Measurements from ENCODE around the gene ABLIM2. TPM values are rescaled to one million over a fixed set of nuclear protein-coding genes. Genes with fewer than 3 reads are reported as not detected.
"Not testable (repeated sequence)": the region's sequence is repeated elsewhere in the genome, so short reads cannot be mapped to it uniquely, and the experiment has no call there.

Gene ABLIM2
- total RNA-seq, 4 donors from 2014 or later: 9.2 to 24.0 (median 12.3) TPM

DNA sequence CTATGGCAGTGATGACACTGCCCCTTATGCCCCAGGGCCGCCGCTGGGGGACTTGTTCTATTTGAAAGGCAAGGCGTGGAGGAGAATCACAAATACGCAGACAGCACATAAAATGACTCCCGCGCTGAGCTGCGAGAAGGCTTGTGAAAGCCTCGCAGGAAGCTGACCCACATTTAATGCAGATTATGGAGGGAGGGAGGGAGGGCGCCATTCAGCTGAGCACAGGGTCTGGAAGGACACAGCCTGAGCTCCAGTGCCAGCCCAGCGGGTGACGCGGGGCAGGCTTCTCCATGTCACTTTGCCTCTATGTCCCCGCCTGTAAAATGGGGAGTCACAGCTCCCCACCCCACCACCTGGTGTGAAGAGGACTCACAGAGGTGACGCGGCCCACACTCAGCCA, 14.3 kb downstream of the ABLIM2 start:
- H3K4me1 ChIP-seq: peaks cover 0 to 5% of the 10 kb centered on the region in 2 donors
- H3K4me3 ChIP-seq (replicated peaks in 1 of 3): no peak overlapping the region
- no peaks in the 10 kb centered on the region for H3K36me3 ChIP-seq
- no peak overlapping the region for H3K27ac ChIP-seq
- no peak for DNase-seq
- intact Hi-C loops (cut with DNase I): no loop called here
- TF ChIP-seq, protein P1, sequence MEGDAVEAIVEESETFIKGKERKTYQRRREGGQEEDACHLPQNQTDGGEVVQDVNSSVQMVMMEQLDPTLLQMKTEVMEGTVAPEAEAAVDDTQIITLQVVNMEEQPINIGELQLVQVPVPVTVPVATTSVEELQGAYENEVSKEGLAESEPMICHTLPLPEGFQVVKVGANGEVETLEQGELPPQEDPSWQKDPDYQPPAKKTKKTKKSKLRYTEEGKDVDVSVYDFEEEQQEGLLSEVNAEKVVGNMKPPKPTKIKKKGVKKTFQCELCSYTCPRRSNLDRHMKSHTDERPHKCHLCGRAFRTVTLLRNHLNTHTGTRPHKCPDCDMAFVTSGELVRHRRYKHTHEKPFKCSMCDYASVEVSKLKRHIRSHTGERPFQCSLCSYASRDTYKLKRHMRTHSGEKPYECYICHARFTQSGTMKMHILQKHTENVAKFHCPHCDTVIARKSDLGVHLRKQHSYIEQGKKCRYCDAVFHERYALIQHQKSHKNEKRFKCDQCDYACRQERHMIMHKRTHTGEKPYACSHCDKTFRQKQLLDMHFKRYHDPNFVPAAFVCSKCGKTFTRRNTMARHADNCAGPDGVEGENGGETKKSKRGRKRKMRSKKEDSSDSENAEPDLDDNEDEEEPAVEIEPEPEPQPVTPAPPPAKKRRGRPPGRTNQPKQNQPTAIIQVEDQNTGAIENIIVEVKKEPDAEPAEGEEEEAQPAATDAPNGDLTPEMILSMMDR (IDR thresholded peaks at IDR 0.05): no peak
- TF ChIP-seq POLR2A (IDR thresholded peaks at IDR 0.05): no peak
- 73 to 82% methylated on average over 9 to 15 of the region's 15 CpGs for WGBS, 2 donors
- no peaks in the 10 kb centered on the region for H3K9me3 ChIP-seq
- H3K27me3 ChIP-seq: no peaks in the 10 kb centered on the region

DNA sequence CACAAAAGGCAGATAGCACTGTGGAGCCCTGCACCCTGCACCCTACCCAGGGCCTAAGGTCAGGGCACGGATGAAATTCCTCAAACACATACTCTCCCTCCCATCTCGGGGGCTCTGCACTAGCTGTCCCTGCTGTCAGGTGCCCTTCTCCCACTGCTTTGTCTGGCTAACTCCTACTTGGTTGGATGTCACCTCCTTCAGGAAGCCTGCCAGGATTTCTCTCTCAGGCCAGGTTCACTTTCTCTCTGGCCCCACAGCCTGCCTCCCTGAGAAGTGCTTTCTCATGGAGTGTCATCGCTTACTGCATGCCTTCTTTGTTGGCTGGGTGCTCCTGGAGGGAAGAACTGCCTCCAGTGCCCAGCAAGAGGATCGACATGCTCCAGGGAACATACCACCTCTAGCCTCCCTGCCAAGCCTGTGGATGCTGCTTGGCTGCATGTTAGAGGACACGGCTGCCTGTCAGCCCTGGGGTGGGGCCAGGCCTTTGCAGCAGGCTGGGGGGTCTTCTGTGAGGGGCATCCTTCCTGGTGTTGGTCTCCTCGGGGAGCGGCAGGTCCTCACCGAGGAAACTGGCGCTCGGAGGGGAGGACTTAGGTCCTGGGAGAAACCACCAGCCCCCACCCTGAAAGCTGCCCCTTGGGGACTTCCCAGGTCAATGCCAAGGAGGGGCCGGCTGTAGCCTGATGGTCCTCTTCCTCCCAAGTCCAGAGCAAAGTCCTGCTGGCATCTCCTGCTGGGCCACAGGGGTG, 15.0 kb downstream of the ABLIM2 start:
- Histone ChIP-seq H3K36me3 (no peaks in the 10 kb centered on the region), H3K27me3 (no peaks in the 10 kb centered on the region), H3K4me3 (replicated peaks in 1 of 3) (no peak overlapping the region), H3K4me1 (peaks cover 0 to 5% of the 10 kb centered on the region in 2 donors), H3K9me3 (no peaks in the 10 kb centered on the region), H3K27ac (no peak overlapping the region)
- no peak for DNase-seq
- TF ChIP-seq, protein P1 (IDR thresholded peaks at IDR 0.05): no peak
- no peak for TF ChIP-seq POLR2A (IDR thresholded peaks at IDR 0.05)
- intact Hi-C loops (cut with DNase I): no loop called here
- WGBS, 2 donors: 82% methylated on average over 4 to 11 of the region's 11 CpGs

DNA sequence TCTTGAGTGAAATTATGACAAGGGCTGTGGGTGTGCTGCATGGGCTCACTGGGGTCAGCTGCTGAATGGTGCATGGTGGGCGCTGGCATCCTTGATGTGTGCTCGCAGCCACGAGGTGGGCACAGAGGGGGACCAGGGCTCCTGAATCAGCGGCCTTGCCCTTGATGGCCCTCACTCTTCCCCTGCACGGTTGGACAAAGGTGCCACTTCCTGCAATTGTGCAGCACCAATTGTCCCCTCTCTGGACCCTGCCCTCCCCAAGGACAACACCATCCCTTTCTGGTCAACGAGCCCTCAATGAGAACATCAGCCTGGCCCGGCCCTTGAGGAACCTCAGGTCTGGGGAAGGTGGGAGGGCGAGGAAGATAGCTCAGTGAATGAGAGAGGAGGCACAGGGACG, 16.1 kb downstream of the ABLIM2 start:
- H3K27ac ChIP-seq: no peak overlapping the region
- peaks cover 0 to 5% of the 10 kb centered on the region in 2 donors for H3K4me1 ChIP-seq
- no peak for TF ChIP-seq POLR2A (IDR thresholded peaks at IDR 0.05)
- TF ChIP-seq, protein P1 (IDR thresholded peaks at IDR 0.05): no peak
- WGBS, 2 donors: 80 to 89% methylated on average over 7 of the region's 9 CpGs
- no peaks in the 10 kb centered on the region for H3K27me3 ChIP-seq
- intact Hi-C loops (cut with DNase I): no loop called here
- DNase-seq: no peak
- H3K36me3 ChIP-seq: no peaks in the 10 kb centered on the region
- no peak overlapping the region for H3K4me3 ChIP-seq (replicated peaks in 1 of 3)
- H3K9me3 ChIP-seq: no peaks in the 10 kb centered on the region

DNA sequence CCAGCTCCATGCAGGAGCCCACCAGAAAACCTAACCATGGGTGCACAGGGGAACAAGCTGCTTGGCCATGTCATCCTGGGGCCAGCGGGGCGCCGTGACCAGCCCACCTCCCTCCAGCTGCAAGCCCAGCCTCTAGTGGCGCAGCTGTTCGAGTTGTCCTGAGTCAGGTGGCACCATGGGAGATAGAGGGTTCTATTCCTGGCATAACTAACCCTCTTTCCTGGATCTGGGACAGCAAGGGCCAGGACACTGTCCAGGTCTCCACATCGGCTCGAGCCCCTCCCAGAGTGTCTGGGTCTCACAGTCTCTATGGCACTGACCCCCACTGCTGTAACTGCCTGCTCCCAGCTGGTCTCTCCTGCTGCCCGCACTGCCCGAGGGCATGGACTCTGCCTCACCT, 16.7 kb downstream of the ABLIM2 start:
- intact Hi-C loops (cut with DNase I): no loop called here
- DNase-seq: no peak
- 100% methylated on average over 4 to 9 of the region's 9 CpGs for WGBS, 2 donors
- Histone ChIP-seq H3K4me1 (peaks cover 0 to 5% of the 10 kb centered on the region in 2 donors), H3K27me3 (no peaks in the 10 kb centered on the region), H3K27ac (no peak overlapping the region), H3K9me3 (no peaks in the 10 kb centered on the region), H3K4me3 (replicated peaks in 1 of 3) (no peak overlapping the region), H3K36me3 (no peaks in the 10 kb centered on the region)
- TF ChIP-seq, protein P1 (IDR thresholded peaks at IDR 0.05): no peak
- TF ChIP-seq POLR2A (IDR thresholded peaks at IDR 0.05): no peak

DNA sequence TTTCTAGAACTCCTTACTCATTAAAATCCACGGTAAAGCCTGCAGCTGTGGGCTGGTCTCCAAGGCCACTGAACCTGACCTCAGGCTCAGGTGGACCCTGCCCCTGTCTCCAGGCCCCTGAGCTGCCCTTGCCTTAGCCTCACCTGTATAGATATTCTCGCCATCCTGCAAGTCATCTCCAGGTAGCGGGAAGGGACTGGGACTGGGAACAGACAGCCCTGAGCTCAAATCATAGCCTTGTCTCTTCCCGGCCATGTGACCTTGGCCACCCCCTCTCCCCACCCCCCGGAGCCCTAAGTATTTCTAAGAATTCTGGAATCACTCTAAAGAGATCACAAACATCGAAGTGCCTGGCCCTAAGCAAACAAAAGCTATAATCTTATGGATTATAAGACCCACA, 17.7 kb downstream of the ABLIM2 start:
- 74 to 76% methylated on average over 6 of the region's 6 CpGs for WGBS, 2 donors
- intact Hi-C loops (cut with DNase I): no loop called here
- no peak overlapping the region for H3K27ac ChIP-seq
- H3K36me3 ChIP-seq: no peaks in the 10 kb centered on the region
- H3K4me3 ChIP-seq (replicated peaks in 1 of 3): no peak overlapping the region
- no peaks in the 10 kb centered on the region for H3K27me3 ChIP-seq
- H3K4me1 ChIP-seq: peaks cover 0 to 3% of the 10 kb centered on the region in 2 donors
- TF ChIP-seq, protein P1 (IDR thresholded peaks at IDR 0.05): no peak
- TF ChIP-seq POLR2A (IDR thresholded peaks at IDR 0.05): no peak
- H3K9me3 ChIP-seq: no peaks in the 10 kb centered on the region
- DNase-seq: no peak

DNA sequence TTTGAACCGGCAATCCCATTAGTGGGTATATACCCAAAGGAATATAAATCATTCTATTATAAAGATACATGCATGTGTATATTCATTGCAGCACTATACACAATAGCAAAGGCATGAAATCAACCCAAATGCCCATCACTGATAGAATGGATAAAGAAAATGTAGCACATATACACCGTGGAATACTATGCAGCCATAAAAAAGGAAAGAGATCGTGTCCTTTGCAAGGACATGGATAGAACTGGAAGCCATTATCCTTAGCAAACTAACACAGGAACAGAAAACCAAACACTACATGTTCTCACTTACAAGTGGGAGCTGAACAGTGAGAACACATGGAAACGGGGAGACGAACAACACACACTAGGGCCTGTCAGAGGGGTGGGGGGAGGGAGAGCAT, 18.9 kb downstream of the ABLIM2 start:
- intact Hi-C loops (cut with DNase I); H3K36me3 ChIP-seq; H3K27me3 ChIP-seq; H3K27ac ChIP-seq; H3K9me3 ChIP-seq; H3K4me3 ChIP-seq (replicated peaks in 1 of 3); DNase-seq; H3K4me1 ChIP-seq: not testable (repeated sequence)
- 97 to 98% methylated on average over 5 of the region's 5 CpGs for WGBS, 2 donors
